Testis (tissue), 2 donors: ENCODE measurements around the gene TRUB2.

Experiments used
- CTCF ChIP-seq, 3 experiments: fragments of 450-650 bp in 2 of 3; fragments of 200-600 bp in 1 of 3; sonication (generic) in 1 of 3; IDR thresholded peaks; one replicate each; pipeline ENCODE4 v1.5.1; 2016 to 2019; ENCODE audit warnings: antibody characterized with exemption in 3 of 3, mild to moderate bottlenecking in 2 of 3, moderate library complexity in 1 of 3
- POLR2A ChIP-seq: fragments of 450-650 bp; IDR thresholded peaks from one replicate; pipeline ENCODE4 v1.6.1; 2017; ENCODE audit warnings: antibody characterized with exemption, mild to moderate bottlenecking, moderate library complexity

- no peak for TF ChIP-seq CTCF (IDR thresholded peaks at IDR 0.05)
- no peak for TF ChIP-seq POLR2A
These were observed 35.8 kb downstream of the TRUB2 start for GRCh38 chr9:128286440-128286839.
